HCT116 (cell line): ENCODE results near the gene CDK10. TPM values are rescaled to one million over a fixed set of nuclear protein-coding genes. Genes with fewer than 3 reads are reported as not detected.

Experiments
- ATAC-seq: fragments of 200-7000 bp; cut with Tn5 transposase; 2 replicates; pipeline ENCODE4 v1.9.1; 2020; ENCODE audit warnings: mild to moderate bottlenecking, moderate library complexity
- BruUV-seq: library from RNA; stranded (reverse); fragments of 400-500 nt; replicated peaks from 2 replicates; lab custom pipeline; 2021; lab: Mats Ljungman, UMichigan
- CTCF ChIA-PET: fragments of 300-600 bp; sonication (Branson Sonifier 250); formaldehyde crosslinking; loops from one replicate; lab custom pipeline; 2021; ENCODE audit warnings: antibody characterized with exemption; lab: Charles Lee
- POLR2A ChIA-PET: fragments of 300-600, 350-600 bp; sonication (Branson Sonifier 250); formaldehyde crosslinking; loops from one replicate; lab custom pipeline; 2021; ENCODE audit warnings: antibody characterized with exemption; lab: Charles Lee
- RAD21 ChIA-PET, 2 experiments: fragments of 300-600 bp; sonication (Branson Sonifier 250); formaldehyde crosslinking; loops; one replicate each; lab custom pipeline; 2023; ENCODE audit warnings: low total read pairs in 2 of 2; ENCODE audit not compliant: uncharacterized antibody in 2 of 2, unreplicated experiment in 2 of 2, low non-redundant PET in 1 of 2; lab: Charles Lee
- DNase-seq: peaks from one replicate; pipeline ENCODE4 v3.0.0-alpha.2; 2010; ENCODE audit warnings: low read depth, low spot score
- H2AFZ ChIP-seq: fragments of 200-600 bp; shearing (Covaris generic), sonication (generic); 2 replicates; pipeline ENCODE4 v1.6.1; 2017; ENCODE audit warnings: low read depth, mixed run types, mixed read lengths, antibody characterized with exemption, low read length; ENCODE audit not compliant: poor library complexity, severe bottlenecking
- H3K27ac ChIP-seq: 2 replicates; pipeline ENCODE4 v1.5.1; 2012; ENCODE audit warnings: low read depth, low read length
- H3K27me3 ChIP-seq: fragments of 200-600 bp; sonication (generic); 2 replicates; pipeline ENCODE4 v1.6.1; 2016; ENCODE audit warnings: mixed run types, low read length, mixed read lengths; ENCODE audit not compliant: insufficient read depth
- H3K36me3 ChIP-seq, 2 experiments: fragments of 200-500 bp in 1 of 2; fragments of 200-600 bp in 1 of 2; sonication (Bioruptor generic) in 1 of 2; sonication (generic) in 1 of 2; 2 replicates each; pipeline versions ENCODE4 v1.5.1 to v1.6.1; 2014 to 2016; ENCODE audit warnings: low read length in 2 of 2, inconsistent platforms in 1 of 2, mixed read lengths in 1 of 2, mixed run types in 1 of 2; ENCODE audit not compliant: insufficient read depth in 2 of 2, control insufficient read depth in 1 of 2
- H3K4me1 ChIP-seq, 2 experiments: fragments of 200-600 bp in 1 of 2; sonication (generic) in 1 of 2; 2 replicates each; pipeline versions ENCODE4 v1.5.1 to v1.6.1; 2012 to 2017; ENCODE audit warnings: low read length in 2 of 2, inconsistent platforms in 1 of 2, mild to moderate bottlenecking in 1 of 2, mixed read lengths in 1 of 2, mixed run types in 1 of 2, moderate library complexity in 1 of 2; ENCODE audit not compliant: insufficient read depth in 2 of 2, control insufficient read depth in 1 of 2
- H3K4me2 ChIP-seq: fragments of 200-600 bp; sonication (generic); 2 replicates; pipeline ENCODE4 v1.6.1; 2017; ENCODE audit warnings: mixed run types, low read length, mixed read lengths
- H3K4me3 ChIP-seq, 2 experiments: fragments of 200-600 bp in 1 of 2; sonication (generic) in 1 of 2; replicated peaks in 1 of 2; 2 replicates each; pipeline ENCODE4 v1.5.1; 2011 to 2016; ENCODE audit warnings: low read length in 2 of 2, control low read depth in 1 of 2, low read depth in 1 of 2, mild to moderate bottlenecking in 1 of 2, mixed read lengths in 1 of 2, mixed run types in 1 of 2
- H3K79me2 ChIP-seq: fragments of 200-600 bp; sonication (generic); 2 replicates; pipeline ENCODE4 v1.6.1; 2017; ENCODE audit warnings: mild to moderate bottlenecking, mixed run types, low read length, moderate library complexity, mixed read lengths; ENCODE audit not compliant: insufficient read depth
- H3K9ac ChIP-seq: fragments of 200-600 bp; sonication (generic); 2 replicates; pipeline ENCODE4 v1.6.1; 2016; ENCODE audit warnings: low read length, mixed read lengths
- H3K9me2 ChIP-seq: fragments of 200-600 bp; sonication (generic), shearing (Covaris generic); 2 replicates; pipeline ENCODE4 v1.6.1; 2017; ENCODE audit warnings: mixed run types, mild to moderate bottlenecking, moderate library complexity; ENCODE audit not compliant: insufficient read depth
- H3K9me3 ChIP-seq, 2 experiments: fragments of 200-500 bp in 1 of 2; fragments of 200-600 bp in 1 of 2; sonication (Bioruptor generic) in 1 of 2; sonication (generic) in 1 of 2; 2 replicates each; pipeline ENCODE4 v1.6.1; 2014 to 2017; ENCODE audit warnings: low read length in 2 of 2, mixed read lengths in 2 of 2, inconsistent platforms in 1 of 2, low read depth in 1 of 2, mild to moderate bottlenecking in 1 of 2, mixed run types in 1 of 2, moderate library complexity in 1 of 2; ENCODE audit not compliant: control insufficient read depth in 1 of 2, insufficient read depth in 1 of 2
- H4K20me1 ChIP-seq: fragments of 200-600 bp; sonication (generic), shearing (Covaris generic); 2 replicates; pipeline ENCODE4 v1.6.1; 2017; ENCODE audit warnings: mixed run types, mild to moderate bottlenecking, moderate library complexity; ENCODE audit not compliant: insufficient read depth
- EZH2 ChIP-seq: fragments of 200-600 bp; sonication (generic); IDR thresholded peaks from 2 replicates; pipeline ENCODE4 v1.6.1; 2017; ENCODE audit warnings: antibody characterized with exemption, mixed run types
- EZH2phosphoT487 ChIP-seq: fragments of 200-600 bp; IDR thresholded peaks from 2 replicates; pipeline ENCODE4 v1.6.1; 2018; ENCODE audit warnings: antibody characterized with exemption, borderline replicate concordance
- FOSL1 ChIP-seq: IDR thresholded peaks from 2 replicates; pipeline ENCODE4 v1.6.1; 2012; ENCODE audit warnings: low read depth
- POLR2AphosphoS5 ChIP-seq: IDR thresholded peaks from 2 replicates; pipeline ENCODE4 v1.6.1; 2011; ENCODE audit warnings: mild to moderate bottlenecking, low read depth, low read length, moderate library complexity
- RAD21 ChIP-seq: IDR thresholded peaks from 2 replicates; pipeline ENCODE4 v1.6.1; 2012; ENCODE audit warnings: low read depth, mild to moderate bottlenecking
- SIN3A ChIP-seq: IDR thresholded peaks from 2 replicates; pipeline ENCODE4 v1.6.1; 2012; ENCODE audit warnings: low read depth
- SRF ChIP-seq: IDR thresholded peaks from 2 replicates; pipeline ENCODE4 v1.6.1; 2012; ENCODE audit warnings: low read depth
- TCF7L2 ChIP-seq: IDR thresholded peaks from 2 replicates; pipeline ENCODE4 v1.7.0; 2011; ENCODE audit warnings: borderline replicate concordance, inconsistent platforms; ENCODE audit not compliant: insufficient read depth, insufficient read length; ENCODE audit errors: extremely low read depth
- ZFX ChIP-seq: fragments of 450-650 bp; IDR thresholded peaks from 2 replicates; pipeline ENCODE4 v1.6.1; 2017
- intact Hi-C: fragments of 100-400 bp; cut with micrococcal nuclease; formaldehyde crosslinking; loops from 2 replicates; pipeline ENCODE4 v1.10.0; 2022
- total RNA-seq: library from RNA; stranded (reverse); gene quantifications from one replicate; pipeline ENCODE4 v1.2.1, GENCODE V29; 2021; ENCODE audit not compliant: unreplicated experiment
- TF ChIP-seq, protein P1 (sequence below): IDR thresholded peaks from 2 replicates; pipeline ENCODE4 v1.6.1; 2012
- TF ChIP-seq, protein P2 (sequence below): IDR thresholded peaks from 2 replicates; pipeline ENCODE4 v1.6.1; 2012
- TF ChIP-seq, protein P3 (sequence below): IDR thresholded peaks from 2 replicates; pipeline ENCODE4 v1.6.1; 2012; ENCODE audit warnings: low read depth
- TF ChIP-seq, protein P4 (sequence below): IDR thresholded peaks from 2 replicates; pipeline ENCODE4 v1.6.1; 2011; ENCODE audit warnings: mild to moderate bottlenecking, low read length, moderate library complexity; ENCODE audit not compliant: insufficient replicate concordance; ENCODE audit errors: extremely low read depth

The CDK10 gene
- total RNA-seq, 1 experiment from 2014 or later: 165 TPM

DNA sequence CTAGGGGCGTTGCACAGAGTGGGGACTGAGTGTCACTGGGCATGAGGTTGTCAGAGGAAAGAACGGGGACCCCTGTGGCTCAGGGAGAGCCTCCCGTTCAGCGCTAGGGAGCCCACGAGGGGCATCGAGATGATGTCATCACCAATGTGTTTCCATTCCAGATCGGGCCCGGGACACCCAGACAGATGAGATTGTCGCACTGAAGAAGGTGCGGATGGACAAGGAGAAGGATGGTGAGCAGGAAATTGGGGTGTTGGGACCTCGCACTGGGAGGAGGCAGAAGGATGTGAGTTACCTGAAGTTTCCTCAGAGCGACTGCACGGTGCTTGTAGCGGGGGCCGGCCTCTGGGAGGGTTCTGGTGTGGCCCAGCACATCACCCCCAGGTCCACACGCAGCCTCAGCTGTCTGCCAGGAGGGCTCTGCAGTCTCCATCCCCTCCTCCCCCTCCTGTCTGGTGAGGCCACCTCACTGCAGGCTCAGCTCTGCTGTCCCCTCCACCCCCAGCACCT is 4.0 kb downstream of the CDK10 start:
- ChIA-PET RAD21 (interaction anchor here in 1 of 2 experiments (0.7 kb wide), 1 partner anchor 232 kb away, joined by 3 read pairs; no protein-coding TSS in a partner anchor), CTCF (no interaction called here), POLR2A (no interaction called here)
- peaks cover 9 to 20% of the 10 kb centered on the region in 2 experiments for H3K4me1 ChIP-seq
- DNase-seq (no peak), ATAC-seq (no peak)
- H3K9me2 ChIP-seq: no peaks in the 10 kb centered on the region
- no peak overlapping the region for H3K27ac ChIP-seq
- TF ChIP-seq, protein P1, sequence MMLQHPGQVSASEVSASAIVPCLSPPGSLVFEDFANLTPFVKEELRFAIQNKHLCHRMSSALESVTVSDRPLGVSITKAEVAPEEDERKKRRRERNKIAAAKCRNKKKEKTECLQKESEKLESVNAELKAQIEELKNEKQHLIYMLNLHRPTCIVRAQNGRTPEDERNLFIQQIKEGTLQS: no peak
- TF ChIP-seq POLR2AphosphoS5 (no peak), FOSL1 (no peak), RAD21 (no peak), SIN3A (no peak), TCF7L2 (no peak), ZFX (no peak), EZH2 (no peak), SRF (no peak), EZH2phosphoT487 (no peak)
- TF ChIP-seq, protein P2, sequence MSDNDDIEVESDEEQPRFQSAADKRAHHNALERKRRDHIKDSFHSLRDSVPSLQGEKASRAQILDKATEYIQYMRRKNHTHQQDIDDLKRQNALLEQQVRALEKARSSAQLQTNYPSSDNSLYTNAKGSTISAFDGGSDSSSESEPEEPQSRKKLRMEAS: no peak
- TF ChIP-seq, protein P3, sequence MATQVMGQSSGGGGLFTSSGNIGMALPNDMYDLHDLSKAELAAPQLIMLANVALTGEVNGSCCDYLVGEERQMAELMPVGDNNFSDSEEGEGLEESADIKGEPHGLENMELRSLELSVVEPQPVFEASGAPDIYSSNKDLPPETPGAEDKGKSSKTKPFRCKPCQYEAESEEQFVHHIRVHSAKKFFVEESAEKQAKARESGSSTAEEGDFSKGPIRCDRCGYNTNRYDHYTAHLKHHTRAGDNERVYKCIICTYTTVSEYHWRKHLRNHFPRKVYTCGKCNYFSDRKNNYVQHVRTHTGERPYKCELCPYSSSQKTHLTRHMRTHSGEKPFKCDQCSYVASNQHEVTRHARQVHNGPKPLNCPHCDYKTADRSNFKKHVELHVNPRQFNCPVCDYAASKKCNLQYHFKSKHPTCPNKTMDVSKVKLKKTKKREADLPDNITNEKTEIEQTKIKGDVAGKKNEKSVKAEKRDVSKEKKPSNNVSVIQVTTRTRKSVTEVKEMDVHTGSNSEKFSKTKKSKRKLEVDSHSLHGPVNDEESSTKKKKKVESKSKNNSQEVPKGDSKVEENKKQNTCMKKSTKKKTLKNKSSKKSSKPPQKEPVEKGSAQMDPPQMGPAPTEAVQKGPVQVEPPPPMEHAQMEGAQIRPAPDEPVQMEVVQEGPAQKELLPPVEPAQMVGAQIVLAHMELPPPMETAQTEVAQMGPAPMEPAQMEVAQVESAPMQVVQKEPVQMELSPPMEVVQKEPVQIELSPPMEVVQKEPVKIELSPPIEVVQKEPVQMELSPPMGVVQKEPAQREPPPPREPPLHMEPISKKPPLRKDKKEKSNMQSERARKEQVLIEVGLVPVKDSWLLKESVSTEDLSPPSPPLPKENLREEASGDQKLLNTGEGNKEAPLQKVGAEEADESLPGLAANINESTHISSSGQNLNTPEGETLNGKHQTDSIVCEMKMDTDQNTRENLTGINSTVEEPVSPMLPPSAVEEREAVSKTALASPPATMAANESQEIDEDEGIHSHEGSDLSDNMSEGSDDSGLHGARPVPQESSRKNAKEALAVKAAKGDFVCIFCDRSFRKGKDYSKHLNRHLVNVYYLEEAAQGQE: no peak
- TF ChIP-seq, protein P4, sequence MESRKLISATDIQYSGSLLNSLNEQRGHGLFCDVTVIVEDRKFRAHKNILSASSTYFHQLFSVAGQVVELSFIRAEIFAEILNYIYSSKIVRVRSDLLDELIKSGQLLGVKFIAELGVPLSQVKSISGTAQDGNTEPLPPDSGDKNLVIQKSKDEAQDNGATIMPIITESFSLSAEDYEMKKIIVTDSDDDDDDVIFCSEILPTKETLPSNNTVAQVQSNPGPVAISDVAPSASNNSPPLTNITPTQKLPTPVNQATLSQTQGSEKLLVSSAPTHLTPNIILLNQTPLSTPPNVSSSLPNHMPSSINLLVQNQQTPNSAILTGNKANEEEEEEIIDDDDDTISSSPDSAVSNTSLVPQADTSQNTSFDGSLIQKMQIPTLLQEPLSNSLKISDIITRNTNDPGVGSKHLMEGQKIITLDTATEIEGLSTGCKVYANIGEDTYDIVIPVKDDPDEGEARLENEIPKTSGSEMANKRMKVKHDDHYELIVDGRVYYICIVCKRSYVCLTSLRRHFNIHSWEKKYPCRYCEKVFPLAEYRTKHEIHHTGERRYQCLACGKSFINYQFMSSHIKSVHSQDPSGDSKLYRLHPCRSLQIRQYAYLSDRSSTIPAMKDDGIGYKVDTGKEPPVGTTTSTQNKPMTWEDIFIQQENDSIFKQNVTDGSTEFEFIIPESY: no peak
- no TSS peak for BruUV-seq
- intact Hi-C loops: no loop called here
- H3K4me2 ChIP-seq: no peak overlapping the region
- H3K9me3 ChIP-seq: no peaks in the 10 kb centered on the region; a peak in 1 of 4 replicates
- H2AFZ ChIP-seq: no peak overlapping the region
- H3K79me2 ChIP-seq: peaks cover 30% of the 10 kb centered on the region
- H4K20me1 ChIP-seq: no peaks in the 10 kb centered on the region
- H3K9ac ChIP-seq: no peak overlapping the region
- H3K36me3 ChIP-seq: peaks cover 27 to 63% of the 10 kb centered on the region in 2 experiments; a peak in 3 of 4 replicates
- no peaks in the 10 kb centered on the region for H3K27me3 ChIP-seq
- H3K4me3 ChIP-seq: no peak overlapping the region
